GM18520 (cell line): ENCODE measurements around the gene NAGLU.
"Not testable (repeated sequence)": the region's sequence is repeated elsewhere in the genome, so short reads cannot be mapped to it uniquely, and the experiment has no call there.

Experiments
- ATAC-seq: cut with Tn5 transposase; IDR thresholded peaks from one replicate; pipeline ENCODE4 v1.9.1; 2021; ENCODE audit not compliant: unreplicated experiment

The NAGLU gene

GRCh38 chr17:42521036-42521435 lies 15.0 kb upstream of the NAGLU start:
- ATAC-seq: no peak

- ATAC-seq: no peak
Observed at GRCh38 chr17:42521666-42522262, 14.3 kb upstream of the NAGLU start.

GRCh38 chr17:42522263-42522790 lies 13.7 kb upstream of the NAGLU start:
- no peak for ATAC-seq

GRCh38 chr17:42522798-42523278 lies 13.2 kb upstream of the NAGLU start:
- ATAC-seq: no peak

GRCh38 chr17:42525221-42525620 lies 10.8 kb upstream of the NAGLU start:
- ATAC-seq: no peak

- ATAC-seq: no peak
Observed at GRCh38 chr17:42526031-42526444, 10.0 kb upstream of the NAGLU start.

- ATAC-seq: no peak
Observed at GRCh38 chr17:42527932-42528331, 8.1 kb upstream of the NAGLU start.

GRCh38 chr17:42529061-42529460 lies 7.0 kb upstream of the NAGLU start:
- no peak for ATAC-seq

GRCh38 chr17:42530952-42531454 lies 5.0 kb upstream of the NAGLU start:
- ATAC-seq: no peak

- no peak for ATAC-seq
Observed at GRCh38 chr17:42531455-42532354, 4.3 kb upstream of the NAGLU start.

GRCh38 chr17:42535155-42536047 lies 640 bp upstream of the NAGLU start:
- no peak for ATAC-seq

GRCh38 chr17:42536372-42537155 lies 523 bp downstream of the NAGLU start:
- peak; percentile 43 for ATAC-seq

GRCh38 chr17:42537156-42537805 lies 1.2 kb downstream of the NAGLU start:
- no peak for ATAC-seq

GRCh38 chr17:42537826-42538451 lies 1.9 kb downstream of the NAGLU start:
- ATAC-seq: no peak

- no peak for ATAC-seq
Observed at GRCh38 chr17:42538482-42538881, 2.4 kb downstream of the NAGLU start.

GRCh38 chr17:42540558-42540957 lies 4.5 kb downstream of the NAGLU start:
- not testable (repeated sequence) for ATAC-seq

- no peak for ATAC-seq
Observed at GRCh38 chr17:42541041-42541833, 5.2 kb downstream of the NAGLU start.
